ENCODE results near the gene ALMS1.
"Not testable (repeated sequence)": the region's sequence is repeated elsewhere in the genome, so short reads cannot be mapped to it uniquely, and the experiment has no call there.

The ALMS1 gene

GRCh38 chr2:73630662-73631266, 245.1 kb downstream of the ALMS1 start:
- DNase-seq = peak; percentile 2

GRCh38 chr2:73636977-73637376, 251.3 kb downstream of the ALMS1 start:
- not testable (repeated sequence) for DNase-seq

- DNase-seq = no peak
Measured at GRCh38 chr2:73638429-73638828, 252.8 kb downstream of the ALMS1 start.

GRCh38 chr2:73640511-73640911, 254.9 kb downstream of the ALMS1 start:
- no peak for DNase-seq

GRCh38 chr2:73640946-73641766, 255.5 kb downstream of the ALMS1 start:
- no peak for DNase-seq

- no peak for DNase-seq
Measured at GRCh38 chr2:73641767-73642062, 256.1 kb downstream of the ALMS1 start.

- DNase-seq = no peak
Measured at GRCh38 chr2:73642338-73643018, 256.8 kb downstream of the ALMS1 start, which contains the start of gene NAT8. TSS of gene NAT8 (minus strand) at chr2:73642422. CDS start at chr2:73641628, 794 bp downstream.

GRCh38 chr2:73647690-73648089, 262.1 kb downstream of the ALMS1 start:
- DNase-seq = not testable (repeated sequence)

GRCh38 chr2:73651591-73652230, 266.1 kb downstream of the ALMS1 start:
- DNase-seq = no peak

- DNase-seq = no peak
Measured at GRCh38 chr2:73652348-73652747, 266.7 kb downstream of the ALMS1 start.

GRCh38 chr2:73654175-73654574, 268.5 kb downstream of the ALMS1 start:
- DNase-seq = no peak
